HS-27A (cell line): ENCODE results near the gene CDH13.

Experiments
- DNase-seq: peaks from one replicate; pipeline ENCODE4 v3.0.0-alpha.2; 2012; ENCODE audit warnings: low read depth, missing footprints

The CDH13 gene

GRCh38 chr16:82954224-82954929, 327.6 kb downstream of the CDH13 start:
- no peak for DNase-seq

GRCh38 chr16:82955741-82956348, 329.1 kb downstream of the CDH13 start:
- DNase-seq: no peak

- no peak for DNase-seq
These were observed 330.4 kb downstream of the CDH13 start for GRCh38 chr16:82957212-82957611.

GRCh38 chr16:82960918-82961317, 334.1 kb downstream of the CDH13 start:
- no peak for DNase-seq

GRCh38 chr16:82963653-82964052, 336.9 kb downstream of the CDH13 start:
- no peak for DNase-seq

- DNase-seq: no peak
These were observed 339.0 kb downstream of the CDH13 start for GRCh38 chr16:82965808-82966207.

- no peak for DNase-seq
These were observed 340.7 kb downstream of the CDH13 start for GRCh38 chr16:82967424-82967823.

GRCh38 chr16:82971126-82971525, 344.4 kb downstream of the CDH13 start:
- DNase-seq: no peak

GRCh38 chr16:82972331-82972919, 345.7 kb downstream of the CDH13 start:
- DNase-seq: no peak

GRCh38 chr16:82979406-82980111, 352.8 kb downstream of the CDH13 start:
- no peak for DNase-seq

- DNase-seq: no peak
These were observed 354.0 kb downstream of the CDH13 start for GRCh38 chr16:82980810-82981209.

- DNase-seq: no peak
These were observed 361.0 kb downstream of the CDH13 start for GRCh38 chr16:82987767-82988166.

GRCh38 chr16:82990155-82990554, 363.4 kb downstream of the CDH13 start:
- no peak for DNase-seq

- DNase-seq: no peak
These were observed 364.6 kb downstream of the CDH13 start for GRCh38 chr16:82991410-82991809.

GRCh38 chr16:82991966-82992675, 365.4 kb downstream of the CDH13 start:
- DNase-seq: no peak

GRCh38 chr16:82992786-82993185, 366.0 kb downstream of the CDH13 start:
- DNase-seq: no peak

GRCh38 chr16:82993415-82993814, 366.6 kb downstream of the CDH13 start:
- DNase-seq: no peak

- no peak for DNase-seq
These were observed 367.2 kb downstream of the CDH13 start for GRCh38 chr16:82993926-82994325.

GRCh38 chr16:82995286-82995923, 368.6 kb downstream of the CDH13 start:
- DNase-seq: no peak

- DNase-seq: peak; percentile 74
These were observed 369.2 kb downstream of the CDH13 start for GRCh38 chr16:82995924-82996441.

- DNase-seq: no peak
These were observed 370.0 kb downstream of the CDH13 start for GRCh38 chr16:82996814-82997213.
